WTC11 (cell line): ENCODE data around the gene CT47C1.

Source experiments
- CREM ChIP-seq: sonication (generic); formaldehyde crosslinking; IDR thresholded peaks from 2 replicates; pipeline ENCODE4 v1.8.1; 2022; ENCODE audit warnings: mild to moderate bottlenecking, missing genetic modification reagents, moderate library complexity
- CTCF ChIP-seq: fragments of 200-600 bp; IDR thresholded peaks from 2 replicates; pipeline ENCODE4 v1.8.0; 2022; ENCODE audit warnings: antibody characterized with exemption
- IRF2 ChIP-seq: sonication (generic); formaldehyde crosslinking; IDR thresholded peaks from 2 replicates; pipeline ENCODE4 v1.8.0; 2022; ENCODE audit warnings: low read depth, missing genetic modification reagents, borderline replicate concordance
- MAX ChIP-seq: sonication (generic); formaldehyde crosslinking; IDR thresholded peaks from 2 replicates; pipeline ENCODE4 v1.8.0; 2022; ENCODE audit warnings: mild to moderate bottlenecking, missing genetic modification reagents
- NFYB ChIP-seq: sonication (generic); formaldehyde crosslinking; conservative IDR thresholded peaks from 2 replicates; pipeline ENCODE4 v1.8.0; 2022; ENCODE audit warnings: low read depth, missing genetic modification reagents
- ZBTB43 ChIP-seq: sonication (generic); formaldehyde crosslinking; IDR thresholded peaks from 2 replicates; pipeline ENCODE4 v1.8.1; 2023; ENCODE audit warnings: mild to moderate bottlenecking, missing genetic modification reagents

GRCh38 chrX:119069128-119069527, 3.7 kb upstream of the CT47C1 start:
- TF ChIP-seq ZBTB43: no peak
- TF ChIP-seq CREM (CRISPR knock-in tag): no peak
- TF ChIP-seq CTCF: no peak
- TF ChIP-seq NFYB: no peak
- TF ChIP-seq MAX (CRISPR knock-in tag): no peak
- no peak for TF ChIP-seq IRF2 (CRISPR knock-in tag)
